Prostate gland (tissue), 2 donors: ENCODE results near the gene SNX32. TPM values are rescaled to one million over a fixed set of nuclear protein-coding genes. Genes with fewer than 3 reads are reported as not detected.

ENCODE experiments used
- DNase-seq: peaks from one replicate; pipeline ENCODE4 v3.0.0-alpha.2; 2019; ENCODE audit warnings: low spot score
- H3K27ac ChIP-seq, 2 donors: fragments of 200-600 bp; sonication (generic); 2 replicates each; pipeline ENCODE4 v1.5.1; 2017 to 2019
- H3K27me3 ChIP-seq: fragments of 200-600 bp; sonication (generic); replicated peaks from 2 replicates; pipeline ENCODE4 v1.5.1; 2019; ENCODE audit not compliant: insufficient read depth
- H3K36me3 ChIP-seq, 2 donors: fragments of 200-600 bp; sonication (generic); 1 replicate in 1 of 2; 2 replicates in 1 of 2; pipeline versions ENCODE4 v1.5.1 to v1.8.1; 2017 to 2019
- H3K4me1 ChIP-seq: fragments of 200-600 bp; sonication (generic); replicated peaks from 2 replicates; pipeline ENCODE4 v1.5.1; 2019
- H3K4me3 ChIP-seq, 2 donors: fragments of 200-600 bp; sonication (generic); 2 replicates each; pipeline ENCODE4 v1.5.1; 2017 to 2019
- H3K9me3 ChIP-seq: fragments of 200-600 bp; sonication (generic); 2 replicates; pipeline ENCODE4 v1.5.1; 2017
- CTCF ChIP-seq, 4 experiments: fragments of 200-600 bp in 2 of 4; fragments of 450-650 bp in 2 of 4; sonication (generic) in 2 of 4; IDR thresholded peaks; 1 replicate in 3 of 4; 2 replicates in 1 of 4; pipeline ENCODE4 v1.5.1; 2016 to 2019; ENCODE audit warnings: antibody characterized with exemption in 4 of 4, mild to moderate bottlenecking in 2 of 4, moderate library complexity in 2 of 4
- POLR2A ChIP-seq: fragments of 450-650 bp; IDR thresholded peaks from one replicate; pipeline ENCODE4 v1.6.1; 2016; ENCODE audit warnings: antibody characterized with exemption, mild to moderate bottlenecking
- POLR2AphosphoS5 ChIP-seq: sonication (generic); formaldehyde crosslinking; IDR thresholded peaks from one replicate; pipeline ENCODE4 v1.6.1; 2017; ENCODE audit warnings: antibody characterized with exemption
- WGBS: methylation state at CpG from one replicate; pipeline ENCODE4 v1.1.5; 2018; 5-methylcytosine and 5-hydroxymethylcytosine counted together
- intact Hi-C: fragments of 100-400 bp; cut with DNase I; formaldehyde crosslinking; loops from one replicate; pipeline ENCODE4 v1.14.2; 2022
- total RNA-seq, 2 donors: library from RNA; depleted of rRNA; stranded (reverse); fragments of >200 nt; gene quantifications; one replicate each; pipeline ENCODE4 v1.1.0, GENCODE V29; 2016

SNX32 gene
- total RNA-seq, 2 donors from 2014 or later: 0.91 TPM; not detected in 1

GRCh38 chr11:65850217-65851082 is 16.7 kb downstream of the SNX32 start:
- H3K9me3 ChIP-seq: no peaks in the 10 kb centered on the region
- no peak overlapping the region for H3K27ac ChIP-seq
- DNase-seq: no peak
- no peaks in the 10 kb centered on the region for H3K27me3 ChIP-seq
- peaks cover 4 to 27% of the 10 kb centered on the region in 2 donors for H3K36me3 ChIP-seq
- no peak overlapping the region for H3K4me3 ChIP-seq
- TF ChIP-seq CTCF (IDR thresholded peaks at IDR 0.05) (no peak), POLR2AphosphoS5 (no peak), POLR2A (no peak)
- no peaks in the 10 kb centered on the region for H3K4me1 ChIP-seq
- 86% methylated on average over 19 of the region's 20 CpGs for WGBS
- intact Hi-C loops: no loop called here

- peaks cover 2% of the 10 kb centered on the region for H3K4me1 ChIP-seq
- H3K27me3 ChIP-seq: no peaks in the 10 kb centered on the region
- 88% methylated on average over 11 of the region's 14 CpGs for WGBS
- no peak for DNase-seq
- H3K4me3 ChIP-seq: no peak overlapping the region
- H3K9me3 ChIP-seq: no peaks in the 10 kb centered on the region
- no peak overlapping the region for H3K27ac ChIP-seq
- intact Hi-C loops: no loop called here
- H3K36me3 ChIP-seq: peaks cover 8 to 34% of the 10 kb centered on the region in 2 donors
- no peak for TF ChIP-seq POLR2A
- TF ChIP-seq POLR2AphosphoS5: no peak
- no peak for TF ChIP-seq CTCF (IDR thresholded peaks at IDR 0.05)
Measured at GRCh38 chr11:65851083-65851579, 17.4 kb downstream of the SNX32 start.

- Histone ChIP-seq H3K9me3 (no peaks in the 10 kb centered on the region), H3K27ac (no peak overlapping the region), H3K36me3 (peaks cover 8 to 35% of the 10 kb centered on the region in 2 donors), H3K4me1 (peaks cover 5% of the 10 kb centered on the region), H3K27me3 (no peaks in the 10 kb centered on the region), H3K4me3 (no peak overlapping the region)
- DNase-seq: no peak
- TF ChIP-seq CTCF (IDR thresholded peaks at IDR 0.05) (no peak), POLR2AphosphoS5 (no peak), POLR2A (no peak)
- intact Hi-C loops: no loop called here
- 83% methylated on average over 10 of the region's 10 CpGs for WGBS
Measured at GRCh38 chr11:65851811-65852507, 18.2 kb downstream of the SNX32 start.

GRCh38 chr11:65852508-65853245 is 18.9 kb downstream of the SNX32 start:
- no peak for TF ChIP-seq CTCF (IDR thresholded peaks at IDR 0.05)
- TF ChIP-seq POLR2A: no peak
- no peak for TF ChIP-seq POLR2AphosphoS5
- 88% methylated on average over 33 of the region's 33 CpGs for WGBS
- intact Hi-C loops: no loop called here
- peaks cover 8 to 35% of the 10 kb centered on the region in 2 donors for H3K36me3 ChIP-seq
- no peak overlapping the region for H3K4me3 ChIP-seq
- H3K27ac ChIP-seq: no peak overlapping the region
- H3K27me3 ChIP-seq: no peaks in the 10 kb centered on the region
- DNase-seq: no peak
- peaks cover 5% of the 10 kb centered on the region for H3K4me1 ChIP-seq
- no peaks in the 10 kb centered on the region for H3K9me3 ChIP-seq
